ENCODE results near the gene KCNJ12. TPM values are rescaled to one million over a fixed set of nuclear protein-coding genes. Genes with fewer than 3 reads are reported as not detected.
"Not testable (repeated sequence)": the region's sequence is repeated elsewhere in the genome, so short reads cannot be mapped to it uniquely, and the experiment has no call there.

KCNJ12 gene
- total RNA-seq, 1 donor from 2014 or later = 13.2 TPM

DNA sequence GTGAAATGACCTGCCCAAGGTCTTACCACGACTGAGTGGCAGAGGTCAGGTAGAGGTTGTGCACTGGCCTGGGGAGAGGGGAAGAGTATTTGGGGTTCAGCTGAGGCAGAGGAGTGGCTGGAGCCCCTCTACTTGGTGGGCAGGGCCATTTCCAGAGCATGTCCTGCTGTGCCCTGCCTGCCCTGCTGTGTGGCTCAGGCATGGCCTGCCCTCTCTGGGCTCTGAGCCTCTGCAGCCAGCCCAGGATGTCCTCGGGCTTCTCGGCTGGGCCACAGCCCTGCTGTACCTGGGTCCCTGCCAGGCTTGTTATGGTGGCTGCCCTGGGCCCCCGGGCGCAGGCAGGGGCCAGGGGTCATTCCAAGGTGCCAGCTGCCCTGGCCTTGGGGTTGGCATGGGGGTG is 19.6 kb downstream of the KCNJ12 start:
- Histone ChIP-seq H3K4me1 (peaks cover 0 to 2% of the 10 kb centered on the region in 2 donors), H3K36me3 (no peaks in the 10 kb centered on the region), H3K4me3 (no peak overlapping the region), H3K9me3 (no peaks in the 10 kb centered on the region), H3K27ac (no peak overlapping the region), H3K27me3 (no peaks in the 10 kb centered on the region)
- TF ChIP-seq, protein P1, sequence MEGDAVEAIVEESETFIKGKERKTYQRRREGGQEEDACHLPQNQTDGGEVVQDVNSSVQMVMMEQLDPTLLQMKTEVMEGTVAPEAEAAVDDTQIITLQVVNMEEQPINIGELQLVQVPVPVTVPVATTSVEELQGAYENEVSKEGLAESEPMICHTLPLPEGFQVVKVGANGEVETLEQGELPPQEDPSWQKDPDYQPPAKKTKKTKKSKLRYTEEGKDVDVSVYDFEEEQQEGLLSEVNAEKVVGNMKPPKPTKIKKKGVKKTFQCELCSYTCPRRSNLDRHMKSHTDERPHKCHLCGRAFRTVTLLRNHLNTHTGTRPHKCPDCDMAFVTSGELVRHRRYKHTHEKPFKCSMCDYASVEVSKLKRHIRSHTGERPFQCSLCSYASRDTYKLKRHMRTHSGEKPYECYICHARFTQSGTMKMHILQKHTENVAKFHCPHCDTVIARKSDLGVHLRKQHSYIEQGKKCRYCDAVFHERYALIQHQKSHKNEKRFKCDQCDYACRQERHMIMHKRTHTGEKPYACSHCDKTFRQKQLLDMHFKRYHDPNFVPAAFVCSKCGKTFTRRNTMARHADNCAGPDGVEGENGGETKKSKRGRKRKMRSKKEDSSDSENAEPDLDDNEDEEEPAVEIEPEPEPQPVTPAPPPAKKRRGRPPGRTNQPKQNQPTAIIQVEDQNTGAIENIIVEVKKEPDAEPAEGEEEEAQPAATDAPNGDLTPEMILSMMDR (IDR thresholded peaks at IDR 0.05) = no peak
- no peak for DNase-seq (ENCODE audit: low spot score in 2 of 2)
- intact Hi-C loops (cut with DNase I) = no loop called here

DNA sequence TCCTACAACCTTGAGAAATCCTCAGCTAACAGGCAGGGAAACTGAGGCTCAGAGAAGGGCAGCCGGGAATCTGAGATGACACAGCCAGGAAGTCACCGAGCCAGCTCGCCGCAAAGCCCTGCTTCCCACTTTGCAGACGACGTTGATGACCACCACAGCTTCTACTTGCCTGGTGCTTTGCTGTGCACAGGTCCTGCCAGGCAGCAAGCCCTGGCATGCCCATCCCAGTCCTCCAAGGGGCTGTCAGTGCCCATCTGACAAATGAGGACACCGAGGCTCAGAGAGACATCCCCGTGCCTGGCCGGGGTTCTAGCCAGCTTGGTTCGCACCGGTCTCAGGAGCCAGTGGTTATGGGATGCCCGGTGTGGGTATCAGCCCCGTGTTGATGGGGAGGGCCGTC is 20.1 kb downstream of the KCNJ12 start:
- intact Hi-C loops (cut with DNase I) = no loop called here
- Histone ChIP-seq H3K4me3 (no peak overlapping the region), H3K27ac (no peak overlapping the region), H3K27me3 (no peaks in the 10 kb centered on the region), H3K4me1 (peaks cover 0 to 2% of the 10 kb centered on the region in 2 donors), H3K36me3 (no peaks in the 10 kb centered on the region), H3K9me3 (no peaks in the 10 kb centered on the region)
- TF ChIP-seq, protein P1 (IDR thresholded peaks at IDR 0.05) = no peak
- DNase-seq (ENCODE audit: low spot score in 2 of 2) = no peak

DNA sequence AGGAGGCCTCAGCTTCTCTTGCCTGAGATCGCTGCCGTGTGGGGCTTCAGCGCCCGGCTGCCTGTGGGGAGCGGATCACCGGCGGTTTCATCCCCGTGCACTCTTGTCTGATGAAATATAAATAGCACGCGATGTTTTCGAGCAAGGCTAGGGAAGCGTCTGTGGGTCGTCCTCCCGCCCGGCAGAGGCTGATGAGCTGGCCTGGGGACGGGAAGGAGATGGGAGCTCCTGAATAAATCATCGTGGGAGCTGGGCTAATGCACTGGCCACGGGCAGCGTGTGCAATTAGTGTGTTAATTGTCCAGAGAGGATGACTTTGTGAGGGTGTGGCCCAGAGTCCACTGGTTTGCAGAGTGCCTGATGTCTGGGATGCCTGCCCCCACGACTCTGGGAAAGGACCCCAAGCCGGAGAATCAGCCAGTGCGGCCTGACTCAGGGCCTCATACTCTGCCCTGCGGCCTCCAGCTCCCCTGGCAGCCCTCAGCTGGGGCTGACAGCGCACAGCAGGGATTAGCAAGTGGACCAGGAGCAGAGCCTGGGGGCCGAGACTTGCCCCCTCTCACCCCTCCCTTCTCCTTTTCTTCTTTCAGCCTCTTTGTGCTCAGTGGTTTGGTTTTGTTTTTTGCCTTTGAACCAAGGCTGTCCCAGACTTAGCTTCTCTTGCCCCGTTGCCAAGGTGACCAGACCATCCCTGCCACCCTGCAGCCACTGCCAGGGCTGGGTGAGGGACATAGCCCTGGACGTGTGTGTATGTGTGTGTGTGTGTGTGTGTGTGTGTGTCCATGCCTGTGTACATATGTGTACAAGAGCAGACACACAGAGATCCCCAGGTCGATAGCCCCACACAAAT is 21.4 kb downstream of the KCNJ12 start:
- Histone ChIP-seq H3K4me3 (no peak overlapping the region), H3K9me3 (no peaks in the 10 kb centered on the region), H3K4me1 (peaks cover 0 to 2% of the 10 kb centered on the region in 2 donors), H3K36me3 (no peaks in the 10 kb centered on the region), H3K27me3 (no peaks in the 10 kb centered on the region), H3K27ac (no peak overlapping the region)
- intact Hi-C loops (cut with DNase I) = no loop called here
- TF ChIP-seq, protein P1 (IDR thresholded peaks at IDR 0.05) = no peak
- no peak for DNase-seq (ENCODE audit: low spot score in 2 of 2)

DNA sequence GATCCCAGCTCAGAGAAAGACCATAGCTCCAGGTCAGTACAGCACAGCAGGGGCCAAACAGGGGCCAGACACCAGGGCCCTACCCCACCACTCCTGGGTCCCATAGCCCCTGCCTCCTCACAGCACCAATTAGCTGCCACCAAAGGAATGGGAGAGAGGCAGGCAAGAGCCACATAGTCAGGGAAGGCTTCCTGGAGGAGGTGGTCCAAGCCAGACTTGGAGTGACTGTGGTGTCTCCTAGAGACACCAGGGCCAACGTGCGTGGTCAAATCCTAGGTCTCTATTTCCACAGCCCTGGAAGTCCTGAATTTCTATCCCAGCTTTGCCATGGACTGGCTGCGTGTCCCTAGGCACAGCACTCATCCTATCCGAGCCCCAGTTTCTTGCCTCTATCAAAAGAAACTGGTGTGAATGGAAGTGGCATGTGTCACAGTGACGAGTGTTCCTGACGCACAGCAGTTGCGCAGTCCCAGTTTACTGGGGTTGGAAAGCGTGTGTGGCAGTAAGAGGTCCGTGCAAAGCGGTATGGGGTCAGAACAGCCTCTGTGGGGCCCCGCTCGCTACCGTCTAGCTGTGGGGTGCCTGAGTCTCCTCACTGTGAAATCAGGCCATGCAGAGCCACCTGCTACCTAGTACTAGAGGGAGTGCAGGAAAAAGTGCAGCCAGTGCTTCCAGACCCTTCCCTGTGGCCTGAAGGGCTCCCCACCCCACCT is 23.5 kb downstream of the KCNJ12 start:
- Histone ChIP-seq H3K27ac (no peak overlapping the region), H3K4me1 (peaks cover 0 to 2% of the 10 kb centered on the region in 2 donors), H3K27me3 (no peaks in the 10 kb centered on the region), H3K9me3 (no peaks in the 10 kb centered on the region), H3K4me3 (no peak overlapping the region), H3K36me3 (no peaks in the 10 kb centered on the region)
- DNase-seq (ENCODE audit: low spot score in 2 of 2) = no peak
- TF ChIP-seq, protein P1 (IDR thresholded peaks at IDR 0.05) = no peak
- intact Hi-C loops (cut with DNase I) = loop anchor here (5.0 kb wide), 1 partner anchor 232 kb away; no protein-coding TSS in a partner anchor

DNA sequence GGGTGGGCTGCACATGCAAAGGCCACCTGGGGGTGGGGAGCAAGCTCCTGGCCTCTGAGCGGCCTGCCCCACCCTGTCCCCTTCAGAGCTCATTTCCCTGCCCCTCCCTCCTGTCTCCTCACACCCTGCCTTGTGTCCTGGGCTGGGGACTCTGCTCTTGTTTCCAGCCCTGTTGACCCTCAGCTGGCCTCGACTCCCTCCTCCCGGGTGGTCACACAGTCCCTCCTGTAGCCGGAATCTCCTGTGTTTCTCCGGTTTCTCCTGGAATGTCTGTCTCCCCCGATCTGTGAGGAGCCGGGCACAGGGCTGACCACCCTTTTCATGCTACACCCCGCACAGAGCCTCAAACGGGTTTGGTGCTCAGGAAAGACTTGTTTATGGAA is 24.0 kb downstream of the KCNJ12 start:
- H3K36me3 ChIP-seq; H3K9me3 ChIP-seq; H3K4me3 ChIP-seq; H3K27me3 ChIP-seq; H3K27ac ChIP-seq; DNase-seq (ENCODE audit: low spot score in 2 of 2); H3K4me1 ChIP-seq: not testable (repeated sequence)
- intact Hi-C loops (cut with DNase I) = loop anchor here (5.0 kb wide), 1 partner anchor 233 kb away; no protein-coding TSS in a partner anchor
